ENCODE results near the gene TRIM72. TPM values are rescaled to one million over a fixed set of nuclear protein-coding genes. Genes with fewer than 3 reads are reported as not detected.

TRIM72 gene
- total and polyA plus RNA-seq, 2 of the 4 experiments (the other 2 are of a cell fraction): not detected

GRCh38 chr16:31219154-31219741, 5.3 kb downstream of the TRIM72 start:
- Histone ChIP-seq H3K9ac (ENCODE audit: low read depth, low read length) (no peak overlapping the region), H3K23ac (ENCODE audit: low read depth, low read length) (no peak overlapping the region), H3K14ac (replicated peaks; ENCODE audit: low read depth, low read length) (no peak overlapping the region), H3K36me3 (ENCODE audit: control insufficient read depth, insufficient read depth, low read length) (no peaks in the 10 kb centered on the region), H3K4ac (ENCODE audit: low read depth, low read length) (no peak overlapping the region), H4K20me1 (ENCODE audit: insufficient read depth, low read length) (no peaks in the 10 kb centered on the region; the same call in 1 of the 2 replicates), H3K9me1 (ENCODE audit: insufficient read depth, low read length) (no peaks in the 10 kb centered on the region), H2BK120ac (ENCODE audit: low read depth, low read length) (no peak overlapping the region), H3K4me3 (ENCODE audit: insufficient read depth, low read depth, low read length) (no peak overlapping the region), H3K18ac (ENCODE audit: low read depth, low read length) (no peak overlapping the region), H2BK20ac (ENCODE audit: low read depth, low read length) (no peak overlapping the region), H2BK5ac (ENCODE audit: low read depth, low read length, poor library complexity, severe bottlenecking) (no peak overlapping the region), H3K4me1 (ENCODE audit: control insufficient read depth, insufficient read depth, low read length) (peaks cover 4% of the 10 kb centered on the region; the same call in 1 of the 2 replicates), H4K8ac (ENCODE audit: low read depth in 2 of 2, low read length in 2 of 2) (no peak overlapping the region), H3K56ac (ENCODE audit: extremely low read depth, insufficient read depth, low read length) (no peak overlapping the region), H3K27me3 (ENCODE audit: control insufficient read depth, insufficient read depth, low read length) (peaks cover 54% of the 10 kb centered on the region), H3K79me1 (ENCODE audit: low read depth in 1 of 2, low read length in 2 of 2) (no peaks in the 10 kb centered on the region), H2BK15ac (ENCODE audit: low read depth, low read length) (no peak overlapping the region), H3K27ac (ENCODE audit: insufficient read depth, low read length) (no peak overlapping the region), H2AFZ (replicated peaks; ENCODE audit: low read length, poor library complexity) (no peak overlapping the region), H3K9me3 (ENCODE audit: control insufficient read depth, insufficient read depth, low read length) (no peaks in the 10 kb centered on the region), H2AK9ac (replicated peaks; ENCODE audit: low read depth, low read length, poor library complexity) (no peak overlapping the region), H3K4me2 (ENCODE audit: low read depth, low read length) (no peak overlapping the region), H2AK5ac (ENCODE audit: low read depth, low read length) (no peak overlapping the region), H4K5ac (ENCODE audit: low read depth, low read length) (no peak overlapping the region), H4K91ac (ENCODE audit: insufficient read depth, low read depth, low read length) (no peak overlapping the region)
- DNase-seq (no peak), ATAC-seq (ENCODE audit: low read depth) (no peak)
- POLR2A ChIA-PET (ENCODE audit: unreplicated experiment): no interaction called here
- BruUV-seq (replicated peaks): no TSS peak
- dilution Hi-C loops (cut with HindIII; ENCODE audit: low sequenced_read_pairs, unreplicated experiment): no loop called here
- CTCF ChIA-PET: no interaction called here
- TF ChIP-seq MAZ (IDR thresholded peaks at IDR 0.05; ENCODE audit: borderline replicate concordance, low read depth, low read length): no peak
- TF ChIP-seq ELK1 (IDR thresholded peaks at IDR 0.05; ENCODE audit: borderline replicate concordance, low read depth, low read length): no peak
- no peak for TF ChIP-seq RAD21 (IDR thresholded peaks at IDR 0.05; ENCODE audit: low read length)
- TF ChIP-seq USF2 (IDR thresholded peaks at IDR 0.05; ENCODE audit: low read depth, low read length): no peak
- no peak for TF ChIP-seq FOS (IDR thresholded peaks at IDR 0.05; ENCODE audit: low read depth, low read length)
- TF ChIP-seq RCOR1 (IDR thresholded peaks at IDR 0.05; ENCODE audit: insufficient replicate concordance, low read length): no peak
- no peak for TF ChIP-seq MAFK (IDR thresholded peaks at IDR 0.05; ENCODE audit: low read depth, low read length)
- TF ChIP-seq NFE2L2 (IDR thresholded peaks at IDR 0.05; ENCODE audit: low read depth, low read length): no peak
- no peak for TF ChIP-seq BHLHE40 (IDR thresholded peaks at IDR 0.05; ENCODE audit: low read depth, low read length)
- TF ChIP-seq CEBPB (IDR thresholded peaks at IDR 0.05; ENCODE audit: low read depth, low read length): no peak
- no peak for TF ChIP-seq SMC3 (IDR thresholded peaks at IDR 0.05; ENCODE audit: low read depth, low read length)
- TF ChIP-seq CHD1 (IDR thresholded peaks at IDR 0.05; ENCODE audit: low read depth, low read length): no peak
- no peak for TF ChIP-seq RFX5 (IDR thresholded peaks at IDR 0.05; ENCODE audit: low read depth, low read length)
- no peak for TF ChIP-seq POLR2A (IDR thresholded peaks at IDR 0.05; ENCODE audit: low read depth, low read length)
- no peak for TF ChIP-seq MXI1 (IDR thresholded peaks at IDR 0.05; ENCODE audit: borderline replicate concordance, low read depth, low read length)
- in situ Hi-C loops (cut with MboI; ENCODE audit: low sequenced_read_pairs): no loop called here
- intact Hi-C loops (cut with micrococcal nuclease): loop anchor here (10.0 kb wide), 1 partner anchor 476 kb away; no protein-coding TSS in a partner anchor
- WGBS, 2 experiments (ENCODE audit: extremely low coverage in 2 of 2, insufficient read length in 1 of 2): 81% methylated on average over 8 of the region's 15 CpGs; no CpG with 5 or more reads in 1 of the 2 experiments
